NT2/D1 (cell line): ENCODE measurements around the gene SHB.

Source experiments
- SUZ12 ChIP-seq: IDR thresholded peaks from 2 replicates; pipeline ENCODE4 v1.6.1; 2011; ENCODE audit not compliant: insufficient read length, insufficient read depth; ENCODE audit errors: extremely low read depth
- YY1 ChIP-seq: IDR thresholded peaks from 2 replicates; pipeline ENCODE4 v1.6.1; 2011; ENCODE audit not compliant: insufficient read length, insufficient read depth
- ZNF274 ChIP-seq: IDR thresholded peaks from 2 replicates; pipeline ENCODE4 v1.6.1; 2011; ENCODE audit warnings: mild to moderate bottlenecking, low read depth, low read length

GRCh38 chr9:38096238-38096805 is 27.3 kb upstream of the SHB start:
- TF ChIP-seq YY1 (no peak), SUZ12 (no peak), ZNF274 (no peak)
